Activated CD4-positive, alpha-beta memory T cell treated with anti-CD3 and anti-CD28 coated beads for 36 hours (primary cell): Measurements from ENCODE around the gene ATG3. TPM values are rescaled to one million over a fixed set of nuclear protein-coding genes. Genes with fewer than 3 reads are reported as not detected.
"Not testable (repeated sequence)": the region's sequence is repeated elsewhere in the genome, so short reads cannot be mapped to it uniquely, and the experiment has no call there.

Source experiments
- CTCF ChIA-PET: fragments of 350-600 bp; sonication (Branson Sonifier 250); formaldehyde crosslinking; loops from one replicate; lab custom pipeline; 2021; ENCODE audit warnings: antibody characterized with exemption, inconsistent platforms; lab: Charles Lee
- POLR2A ChIA-PET: fragments of 350-600 bp; sonication (Branson Sonifier 250); formaldehyde crosslinking; loops from one replicate; lab custom pipeline; 2021; ENCODE audit warnings: antibody characterized with exemption; lab: Charles Lee
- DNase-seq: peaks from one replicate; pipeline ENCODE4 v3.0.0-alpha.2; 2020
- H3K27ac Mint-ChIP-seq: one replicate; pipeline ENCODE4 v1.8.0; 2021; ENCODE audit warnings: mixed read lengths
- H3K27me3 Mint-ChIP-seq: one replicate; pipeline ENCODE4 v1.8.0; 2021; ENCODE audit warnings: mixed read lengths
- H3K36me3 Mint-ChIP-seq: one replicate; pipeline ENCODE4 v1.8.0; 2021; ENCODE audit warnings: mixed read lengths
- H3K4me1 Mint-ChIP-seq: one replicate; pipeline ENCODE4 v1.8.0; 2021; ENCODE audit warnings: low read depth, mixed read lengths
- H3K4me3 Mint-ChIP-seq: one replicate; pipeline ENCODE4 v1.8.0; 2021; ENCODE audit warnings: mild to moderate bottlenecking, mixed read lengths
- H3K9me3 Mint-ChIP-seq: one replicate; pipeline ENCODE4 v1.8.0; 2021; ENCODE audit warnings: mixed read lengths
- intact Hi-C: fragments of 100-400 bp; cut with micrococcal nuclease; formaldehyde crosslinking; loops from one replicate; pipeline ENCODE4 v1.15.1; 2023
- total RNA-seq, 2 experiments: library from RNA; stranded (reverse); gene quantifications; one replicate each; pipeline ENCODE4 v1.2.3, GENCODE V29; 2021

The ATG3 gene
- total RNA-seq, 2 experiments from 2014 or later, result 58.1 to 59.5 TPM

GRCh38 chr3:112585782-112586181, 24.0 kb upstream of the ATG3 start:
- intact Hi-C loops, result loop anchor here (10.0 kb wide), 1 partner anchor 149 kb away; no protein-coding TSS in a partner anchor
- no peak for DNase-seq
- no peaks in the 10 kb centered on the region for H3K9me3 Mint-ChIP-seq
- H3K36me3 Mint-ChIP-seq, result peaks cover 32% of the 10 kb centered on the region
- no peaks in the 10 kb centered on the region for H3K27me3 Mint-ChIP-seq
- POLR2A ChIA-PET, result no interaction called here
- H3K4me1 Mint-ChIP-seq, result peaks cover 5% of the 10 kb centered on the region
- no peak overlapping the region for H3K27ac Mint-ChIP-seq
- CTCF ChIA-PET, result interaction anchor here (0.9 kb wide), 1 partner anchor 149 kb away, joined by 3 read pairs; no protein-coding TSS in a partner anchor
- H3K4me3 Mint-ChIP-seq, result no peak overlapping the region

DNA sequence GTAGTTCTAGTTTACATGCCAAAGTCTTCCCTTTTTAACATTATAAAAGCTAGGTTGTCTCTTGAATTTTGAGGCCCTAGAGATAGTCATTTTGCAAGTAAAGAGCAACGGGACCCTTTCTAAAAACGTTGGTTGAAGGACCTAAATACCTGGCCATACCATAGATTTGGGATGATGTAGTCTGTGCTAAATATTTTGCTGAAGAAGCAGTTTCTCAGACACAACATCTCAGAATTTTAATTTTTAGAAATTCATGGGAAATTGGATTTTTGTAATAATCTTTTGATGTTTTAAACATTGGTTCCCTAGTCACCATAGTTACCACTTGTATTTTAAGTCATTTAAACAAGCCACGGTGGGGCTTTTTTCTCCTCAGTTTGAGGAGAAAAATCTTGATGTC, 21.3 kb upstream of the ATG3 start:
- DNase-seq, result no peak
- H3K4me1 Mint-ChIP-seq, result peaks cover 5% of the 10 kb centered on the region
- H3K36me3 Mint-ChIP-seq, result peaks cover 20% of the 10 kb centered on the region
- intact Hi-C loops, result loop anchor here (2.0 to 10.0 kb wide), 4 partner anchors 59 to 706 kb away; partner anchors contain the start of gene CCDC80
- no peak overlapping the region for H3K27ac Mint-ChIP-seq
- ChIA-PET CTCF (interaction anchor here (0.7 to 3.2 kb wide), 20 partner anchors 9 to 452 kb away, joined by 3 to 24 read pairs (median 5); no protein-coding TSS in a partner anchor), POLR2A (no interaction called here)
- no peaks in the 10 kb centered on the region for H3K27me3 Mint-ChIP-seq
- H3K4me3 Mint-ChIP-seq, result no peak overlapping the region
- no peaks in the 10 kb centered on the region for H3K9me3 Mint-ChIP-seq

DNA sequence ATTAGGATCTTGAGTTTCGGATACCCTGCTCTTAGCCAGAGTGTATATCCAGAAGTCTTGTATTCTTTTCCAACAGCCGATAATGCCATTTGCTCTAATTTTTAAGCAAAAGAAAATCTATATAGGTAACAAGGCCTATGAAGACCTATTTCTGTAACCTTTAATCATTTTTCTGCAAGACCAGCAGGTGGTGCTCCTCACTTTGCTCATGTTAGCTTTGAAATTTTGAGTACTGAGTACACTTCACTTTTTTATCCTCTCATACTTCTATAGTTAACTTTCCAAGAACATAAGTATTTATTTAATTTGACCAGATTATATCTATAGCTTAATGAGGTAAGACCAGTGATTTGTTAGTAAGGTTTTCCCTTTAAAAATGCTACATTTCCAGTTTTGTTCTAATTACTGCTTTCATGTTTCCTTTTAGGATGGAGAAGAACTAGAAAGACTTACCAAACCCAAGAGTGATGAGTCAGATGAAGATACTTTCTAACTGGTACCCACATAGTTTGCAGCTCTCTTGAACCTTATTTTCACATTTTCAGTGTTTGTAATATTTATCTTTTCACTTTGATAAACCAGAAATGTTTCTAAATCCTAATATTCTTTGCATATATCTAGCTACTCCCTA, 20.6 kb upstream of the ATG3 start:
- peak; percentile 56 for DNase-seq
- H3K9me3 Mint-ChIP-seq, result no peaks in the 10 kb centered on the region
- peaks cover 15% of the 10 kb centered on the region for H3K36me3 Mint-ChIP-seq
- H3K4me3 Mint-ChIP-seq, result no peak overlapping the region
- H3K27me3 Mint-ChIP-seq, result no peaks in the 10 kb centered on the region
- intact Hi-C loops, result loop anchor here (1.0 to 10.0 kb wide), 5 partner anchors 60 to 706 kb away; partner anchors contain the start of gene CCDC80
- peaks cover 5% of the 10 kb centered on the region for H3K4me1 Mint-ChIP-seq
- CTCF ChIA-PET, result interaction anchor here (0.6 to 3.2 kb wide), 29 partner anchors 8 to 453 kb away, joined by 3 to 24 read pairs (median 4); no protein-coding TSS in a partner anchor
- H3K27ac Mint-ChIP-seq, result no peak overlapping the region
- POLR2A ChIA-PET, result no interaction called here

DNA sequence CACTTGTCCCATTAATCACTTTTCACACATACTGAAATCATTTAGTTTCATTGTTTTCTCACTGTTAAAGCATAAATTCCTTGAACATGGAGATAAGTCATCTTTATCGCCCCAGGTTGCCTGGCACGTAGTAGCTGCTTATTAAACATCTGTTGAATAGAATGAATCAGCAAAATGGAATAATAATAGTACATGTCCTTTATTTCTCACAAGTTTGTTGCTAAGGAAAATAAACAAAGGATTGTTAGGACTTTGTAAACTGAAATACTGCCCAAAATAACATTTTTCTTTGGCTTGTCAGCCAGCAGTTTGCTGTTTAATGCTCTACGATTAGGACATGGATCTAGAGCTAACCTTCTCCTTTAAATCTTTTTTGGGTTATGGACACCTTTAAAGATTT, 17.9 kb upstream of the ATG3 start:
- Mint-ChIP-seq H3K36me3 (peaks cover 10% of the 10 kb centered on the region), H3K27me3 (no peaks in the 10 kb centered on the region), H3K27ac (no peak overlapping the region), H3K4me1 (peaks cover 5% of the 10 kb centered on the region), H3K9me3 (no peaks in the 10 kb centered on the region), H3K4me3 (no peak overlapping the region)
- no peak for DNase-seq
- ChIA-PET CTCF (interaction anchor here (1.5 to 2.0 kb wide), 2 partner anchors 11 to 26 kb away, joined by 3 to 6 read pairs; no protein-coding TSS in a partner anchor), POLR2A (no interaction called here)
- intact Hi-C loops, result loop anchor here (5.0 to 10.0 kb wide), 2 partner anchors 63 to 155 kb away; partner anchors contain the start of gene CCDC80

DNA sequence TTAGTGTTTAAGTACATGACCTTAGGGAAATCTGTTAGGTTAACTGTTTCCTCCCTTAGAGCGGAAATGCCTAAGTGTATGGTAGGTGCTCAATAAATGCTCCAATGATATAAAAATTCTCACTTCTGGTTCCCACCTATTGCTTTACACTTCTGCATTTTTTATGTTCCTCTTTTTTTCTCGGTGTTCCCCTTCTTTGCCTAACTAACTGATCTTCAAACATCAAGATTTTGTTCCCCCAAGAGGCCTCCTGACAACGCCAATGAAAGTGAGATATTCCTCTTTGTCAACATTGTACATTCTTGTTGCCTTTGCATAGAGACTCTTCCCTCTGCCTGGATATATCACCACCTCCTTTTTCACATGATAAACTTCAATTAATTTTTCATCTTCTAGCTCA, 17.5 kb upstream of the ATG3 start:
- intact Hi-C loops, result no loop called here
- Mint-ChIP-seq H3K4me1 (peaks cover 5% of the 10 kb centered on the region), H3K27me3 (no peaks in the 10 kb centered on the region), H3K9me3 (no peaks in the 10 kb centered on the region), H3K4me3 (no peak overlapping the region), H3K27ac (no peak overlapping the region), H3K36me3 (peaks cover 10% of the 10 kb centered on the region)
- ChIA-PET CTCF (interaction anchor here (1.5 to 2.0 kb wide), 2 partner anchors 10 to 27 kb away, joined by 3 to 6 read pairs; no protein-coding TSS in a partner anchor), POLR2A (no interaction called here)
- no peak for DNase-seq

DNA sequence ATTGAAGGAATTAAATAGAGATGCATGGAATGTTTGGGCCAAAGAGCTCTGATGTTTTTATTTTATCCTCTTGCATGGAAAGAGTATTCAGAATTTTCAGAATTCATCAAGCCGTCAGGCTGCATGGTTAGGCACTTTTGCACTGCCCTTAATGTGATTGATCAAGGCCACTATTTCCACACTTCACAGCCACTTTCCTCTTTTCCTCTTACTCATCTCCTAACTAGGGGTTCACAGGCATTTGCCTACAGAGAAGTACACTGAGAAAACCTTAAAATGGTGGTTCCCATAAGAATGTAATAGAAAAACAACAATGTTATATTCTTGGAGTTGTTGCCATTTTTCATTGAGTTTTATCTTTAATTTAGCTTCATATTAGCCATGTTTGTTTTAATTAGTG, 10.9 kb upstream of the ATG3 start:
- H3K4me3 Mint-ChIP-seq, result no peak overlapping the region
- no peaks in the 10 kb centered on the region for H3K9me3 Mint-ChIP-seq
- peaks cover 5% of the 10 kb centered on the region for H3K4me1 Mint-ChIP-seq
- no peaks in the 10 kb centered on the region for H3K27me3 Mint-ChIP-seq
- ChIA-PET POLR2A (no interaction called here), CTCF (interaction anchor here (1.3 kb wide), 1 partner anchor 9 kb away, joined by 4 read pairs; no protein-coding TSS in a partner anchor)
- DNase-seq, result no peak
- H3K27ac Mint-ChIP-seq, result no peak overlapping the region
- intact Hi-C loops, result no loop called here
- H3K36me3 Mint-ChIP-seq, result peaks cover 20% of the 10 kb centered on the region

- Mint-ChIP-seq H3K36me3 (peaks cover 21% of the 10 kb centered on the region), H3K4me3 (no peak overlapping the region), H3K4me1 (peaks cover 9% of the 10 kb centered on the region), H3K27ac (no peak overlapping the region), H3K9me3 (no peaks in the 10 kb centered on the region), H3K27me3 (no peaks in the 10 kb centered on the region)
- DNase-seq, result no peak
- ChIA-PET POLR2A (no interaction called here), CTCF (interaction anchor here (0.5 to 2.5 kb wide), 4 partner anchors 10 to 458 kb away, joined by 3 to 12 read pairs (median 4); no protein-coding TSS in a partner anchor)
- intact Hi-C loops, result no loop called here
Measured at GRCh38 chr3:112569265-112569664, 7.5 kb upstream of the ATG3 start.

DNA sequence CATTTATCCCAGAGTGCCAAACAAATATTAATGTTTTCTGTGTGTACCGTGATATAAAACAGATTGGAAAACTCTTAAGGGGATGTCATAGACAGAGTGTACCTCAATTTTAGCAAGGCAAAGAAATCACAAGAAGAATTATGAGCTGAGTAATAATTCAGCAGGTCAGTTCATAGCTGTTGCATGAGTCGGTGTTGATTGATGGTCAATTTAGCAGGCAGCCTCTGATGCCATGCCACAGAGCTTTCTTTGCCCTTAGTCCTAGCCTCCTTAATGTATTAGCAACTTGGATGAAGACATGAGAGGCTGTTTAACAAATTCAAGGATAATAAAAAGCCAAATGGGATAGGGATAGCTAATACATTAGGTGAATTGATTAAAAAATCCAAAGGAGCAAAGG, 6.9 kb upstream of the ATG3 start:
- Mint-ChIP-seq H3K4me3 (no peak overlapping the region), H3K27me3 (no peaks in the 10 kb centered on the region), H3K9me3 (no peaks in the 10 kb centered on the region), H3K27ac (no peak overlapping the region), H3K4me1 (peaks cover 9% of the 10 kb centered on the region), H3K36me3 (peaks cover 20% of the 10 kb centered on the region)
- POLR2A ChIA-PET, result no interaction called here
- intact Hi-C loops, result no loop called here
- DNase-seq, result no peak
- CTCF ChIA-PET, result interaction anchor here (0.5 to 2.5 kb wide), 4 partner anchors 10 to 358 kb away, joined by 3 to 12 read pairs (median 4); no protein-coding TSS in a partner anchor

- intact Hi-C loops, result loop anchor here (5.0 kb wide), 1 partner anchor 112 kb away; no protein-coding TSS in a partner anchor
- Mint-ChIP-seq H3K27ac (no peak overlapping the region), H3K36me3 (peaks cover 10% of the 10 kb centered on the region), H3K27me3 (no peaks in the 10 kb centered on the region), H3K4me3 (no peak overlapping the region), H3K4me1 (peaks cover 20% of the 10 kb centered on the region), H3K9me3 (no peaks in the 10 kb centered on the region)
- no peak for DNase-seq
- POLR2A ChIA-PET, result no interaction called here
- CTCF ChIA-PET, result no interaction called here
Measured at GRCh38 chr3:112564940-112565305, 3.2 kb upstream of the ATG3 start.

DNA sequence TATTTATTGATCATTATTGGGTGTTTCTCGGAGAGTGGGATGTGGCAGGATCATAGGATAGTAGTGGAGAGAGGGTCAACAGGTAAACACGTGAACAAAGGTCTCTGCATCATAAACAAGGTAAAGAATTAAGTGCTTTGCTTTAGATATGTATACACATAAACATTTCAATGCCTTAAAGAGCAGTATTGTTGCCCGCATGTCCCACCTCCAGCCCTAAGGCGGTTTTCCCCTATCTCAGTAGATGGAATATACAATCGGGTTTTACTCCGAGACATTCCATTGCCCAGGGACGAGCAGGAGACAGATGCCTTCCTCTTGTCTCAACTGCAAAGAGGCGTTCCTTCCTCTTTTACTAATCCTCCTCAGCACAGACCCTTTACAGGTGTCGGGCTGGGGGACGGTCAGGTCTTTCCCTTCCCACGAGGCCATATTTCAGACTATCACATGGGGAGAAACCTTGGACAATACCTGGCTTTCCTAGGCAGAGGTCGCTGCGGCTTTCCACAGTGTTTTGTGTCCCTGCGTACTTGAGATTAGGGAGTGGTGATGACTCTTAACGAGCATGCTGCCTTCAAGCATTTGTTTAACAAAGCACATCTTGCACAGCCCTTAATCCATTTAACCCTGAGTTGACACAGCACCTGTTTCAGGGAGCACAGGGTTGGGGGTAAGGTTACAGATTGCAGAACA, 2.6 kb upstream of the ATG3 start:
- H3K4me3 Mint-ChIP-seq, H3K27ac Mint-ChIP-seq, H3K36me3 Mint-ChIP-seq, H3K27me3 Mint-ChIP-seq, DNase-seq, H3K9me3 Mint-ChIP-seq, POLR2A ChIA-PET: not testable (repeated sequence)
- CTCF ChIA-PET, result interaction anchor here (1.0 kb wide), 1 partner anchor 18 kb away, joined by 4 read pairs; no protein-coding TSS in a partner anchor
- H3K4me1 Mint-ChIP-seq, result peaks cover 25% of the 10 kb centered on the region
- intact Hi-C loops, result loop anchor here (5.0 kb wide), 1 partner anchor 113 kb away; no protein-coding TSS in a partner anchor

DNA sequence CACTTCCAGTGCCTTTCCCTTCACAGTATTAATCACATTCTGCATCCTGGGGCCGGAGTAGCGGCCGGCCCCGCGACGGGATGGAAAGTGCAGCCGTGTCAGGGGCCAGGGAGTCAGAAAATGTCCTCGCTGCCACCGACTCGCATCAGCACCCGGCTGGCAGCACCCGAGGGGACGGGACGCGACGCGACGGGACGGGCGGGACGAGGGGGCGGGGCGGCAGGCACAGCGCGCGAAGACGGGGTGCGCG, 353 bp downstream of the ATG3 start:
- H3K4me1 Mint-ChIP-seq, result peaks cover 30% of the 10 kb centered on the region
- no peak for DNase-seq

More for the DNA sequence above, 353 bp downstream of the ATG3 start:
- CTCF ChIA-PET, result interaction anchor here (1.0 kb wide), 1 partner anchor 518 kb away, joined by 3 read pairs; no protein-coding TSS in a partner anchor
- H3K27ac Mint-ChIP-seq, result peak overlapping the region; percentile 98
- no peaks in the 10 kb centered on the region for H3K27me3 Mint-ChIP-seq
- H3K4me3 Mint-ChIP-seq, result peak overlapping the region; percentile 87
- H3K36me3 Mint-ChIP-seq, result peaks cover 12% of the 10 kb centered on the region
- POLR2A ChIA-PET, result interaction anchor here (0.9 to 2.0 kb wide), 5 partner anchors 16 to 257 kb away, joined by 3 to 7 read pairs (median 3); partner anchors contain the start of genes BTLA and CD200
- H3K9me3 Mint-ChIP-seq, result no peaks in the 10 kb centered on the region
- intact Hi-C loops, result loop anchor here (5.0 kb wide), 1 partner anchor 116 kb away; no protein-coding TSS in a partner anchor
